Fibroblast of upper back skin (primary cell): ENCODE measurements around the gene SIRT4.
"Not testable (repeated sequence)": the region's sequence is repeated elsewhere in the genome, so short reads cannot be mapped to it uniquely, and the experiment has no call there.

ENCODE experiments used
- DNase-seq: peaks from one replicate; pipeline ENCODE4 v3.0.0-alpha.2; 2013

The SIRT4 gene

DNA sequence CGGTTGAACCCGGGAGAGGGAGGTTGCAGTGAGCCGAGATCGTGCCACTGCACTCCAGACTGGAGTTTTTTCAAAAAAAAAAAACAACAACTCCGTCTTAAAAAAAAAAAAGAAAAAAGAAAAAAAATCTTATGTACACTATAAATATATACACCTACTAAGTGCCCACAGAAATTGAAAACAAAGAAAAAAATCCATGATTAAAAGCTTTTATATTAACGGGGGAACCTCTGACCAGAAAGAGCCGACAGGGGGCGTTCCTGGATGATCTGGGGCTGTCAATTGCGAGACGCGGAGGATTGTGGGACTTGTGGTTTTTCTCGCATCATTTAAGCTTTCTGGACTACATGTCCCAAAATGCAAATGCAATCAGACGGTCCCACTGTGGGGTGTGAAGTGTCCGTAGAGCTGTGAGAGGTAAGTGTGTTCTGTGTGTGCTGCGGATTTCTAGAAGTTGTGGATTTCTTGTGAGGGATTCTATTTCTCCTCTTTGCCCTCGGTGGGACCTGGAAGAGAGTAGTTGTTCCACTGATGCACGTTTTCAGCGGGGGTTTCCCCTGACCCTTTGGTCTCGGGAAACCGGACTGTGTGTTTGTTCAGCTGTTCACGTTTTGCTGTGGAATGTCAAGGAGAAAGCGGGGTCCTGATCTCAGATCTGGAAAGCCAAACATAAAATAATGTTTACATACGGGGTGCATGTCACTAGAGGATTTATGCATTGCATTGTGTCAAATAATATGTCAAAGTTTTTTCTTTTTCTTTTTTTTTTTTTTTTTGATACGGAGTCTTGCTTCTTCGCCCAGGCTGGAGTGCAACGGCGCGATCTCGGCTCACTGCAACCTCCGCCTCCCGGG lies at the start of gene SIRT4:
SIRT4 (plus strand) TSS at position 360 of the 854 bp plus-strand sequence. CDS start 1,241 bp downstream, outside the sequence.
- DNase-seq: peak; percentile 94

DNA sequence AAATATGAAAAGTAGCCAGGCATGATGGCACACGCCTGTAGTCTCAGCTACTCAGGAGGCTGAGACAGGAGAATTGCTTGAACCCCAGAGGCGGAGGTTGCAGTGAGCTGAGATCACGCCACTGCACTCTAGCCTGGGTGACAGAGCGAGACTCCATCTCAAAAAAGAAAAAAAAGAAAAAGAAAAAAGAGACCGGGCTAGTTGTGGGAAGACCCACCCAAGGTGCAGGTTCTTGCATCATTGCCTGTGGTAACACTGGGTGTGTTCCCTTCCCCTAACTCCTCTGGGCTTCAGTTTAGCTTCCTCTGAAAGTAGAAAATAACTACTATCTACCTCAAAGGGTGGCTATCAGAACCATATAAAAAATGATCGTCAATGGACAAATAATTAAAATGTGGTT lies 48.8 kb upstream of the SIRT4 start:
- DNase-seq: not testable (repeated sequence)

GRCh38 chr12:120254809-120255208 lies 47.3 kb upstream of the SIRT4 start:
- no peak for DNase-seq

DNA sequence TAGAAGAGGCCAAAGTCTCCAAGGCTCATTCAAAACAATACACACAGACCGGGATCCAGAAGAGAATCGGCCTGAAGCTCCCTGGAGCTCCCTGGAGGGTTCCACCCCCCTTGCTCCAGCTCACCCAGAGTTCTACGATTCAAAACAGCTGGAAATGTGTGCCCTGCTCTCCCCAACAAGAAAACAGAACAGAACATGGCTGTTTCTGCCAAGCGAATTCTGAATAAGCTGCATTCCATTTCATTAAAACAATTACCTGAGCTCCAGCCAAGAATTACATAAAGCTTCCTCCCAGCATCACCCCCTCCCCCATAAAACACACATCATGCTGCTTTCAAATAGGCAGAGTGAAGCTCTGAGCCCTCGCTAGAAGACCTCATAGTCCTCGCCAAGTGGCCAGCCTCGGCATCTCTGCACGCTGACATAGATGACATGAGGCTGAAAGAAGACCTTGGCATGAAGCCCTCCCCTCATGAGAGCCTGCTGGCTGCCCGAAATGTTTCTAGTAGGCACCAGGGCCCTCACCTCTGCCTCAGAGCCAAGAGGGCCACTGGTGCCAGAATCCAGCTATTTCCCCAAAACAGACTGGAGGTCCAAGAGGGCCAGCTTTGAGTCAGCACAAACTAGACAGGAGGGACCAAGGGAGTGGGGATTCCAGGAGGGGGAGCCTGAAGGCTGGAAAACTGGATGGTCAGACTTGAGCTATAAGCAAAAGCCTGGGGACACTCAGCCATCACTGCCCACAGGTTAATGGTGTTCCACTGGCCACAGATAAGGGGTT lies 44.9 kb upstream of the SIRT4 start:
- peak; percentile 98 for DNase-seq

- DNase-seq: no peak
Observed at GRCh38 chr12:120258323-120258896, 43.7 kb upstream of the SIRT4 start.

DNA sequence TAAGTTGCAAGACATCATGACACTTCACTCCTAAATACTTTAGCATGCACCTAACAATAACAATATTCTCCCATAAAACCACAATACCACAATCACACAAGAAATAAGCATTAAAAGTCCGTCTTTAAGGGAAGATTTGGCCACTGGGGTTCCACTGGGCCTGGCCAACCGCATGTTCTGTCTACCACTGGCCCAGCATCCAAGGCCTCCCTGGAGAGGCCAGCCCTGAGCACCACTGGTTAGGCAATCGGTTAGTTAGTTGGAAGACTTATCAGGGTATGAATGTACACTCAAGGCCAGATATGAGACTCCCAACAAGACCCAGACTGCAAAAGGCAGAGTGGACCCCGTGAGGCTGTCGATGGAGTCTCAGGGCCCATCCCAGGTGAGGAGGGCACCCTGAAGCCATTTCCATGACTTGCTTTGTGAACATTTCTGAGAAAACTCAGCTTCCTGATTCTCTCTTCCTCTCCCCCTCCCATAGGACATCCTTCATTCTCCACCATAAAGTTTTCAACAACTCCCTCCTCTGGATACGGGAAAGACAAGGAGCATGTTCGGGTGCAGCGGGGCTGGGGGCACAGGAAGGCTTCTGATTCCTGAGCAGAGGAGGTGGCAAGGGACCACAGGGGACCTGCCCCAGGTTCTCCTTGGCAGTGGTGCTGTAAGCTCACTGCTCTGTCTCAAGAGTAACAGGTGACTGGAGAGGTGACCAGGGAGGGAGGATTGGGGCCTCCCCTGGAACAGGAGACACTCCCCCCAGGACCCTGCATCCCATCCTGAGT lies 42.5 kb upstream of the SIRT4 start:
- peak; percentile 64 for DNase-seq

DNA sequence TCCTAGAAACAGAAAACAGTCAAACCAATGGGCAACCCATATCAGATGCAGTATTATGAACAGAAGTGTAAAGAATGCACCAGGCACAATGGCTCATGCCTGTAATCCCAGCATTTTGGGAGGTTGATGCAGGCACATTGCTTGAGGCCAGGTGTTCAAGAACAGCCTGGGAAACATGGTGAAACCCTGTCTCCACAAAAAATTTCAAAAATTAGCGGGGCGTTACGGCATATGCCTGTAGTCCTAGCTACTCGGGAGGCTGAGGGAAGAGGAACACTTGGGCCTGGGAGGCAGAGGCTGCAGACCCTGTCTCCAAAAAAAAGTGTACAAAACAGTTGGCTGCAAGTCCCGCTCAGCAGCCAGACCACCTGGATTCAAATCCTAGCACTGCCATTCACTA lies 41.5 kb upstream of the SIRT4 start:
- no peak for DNase-seq

DNA sequence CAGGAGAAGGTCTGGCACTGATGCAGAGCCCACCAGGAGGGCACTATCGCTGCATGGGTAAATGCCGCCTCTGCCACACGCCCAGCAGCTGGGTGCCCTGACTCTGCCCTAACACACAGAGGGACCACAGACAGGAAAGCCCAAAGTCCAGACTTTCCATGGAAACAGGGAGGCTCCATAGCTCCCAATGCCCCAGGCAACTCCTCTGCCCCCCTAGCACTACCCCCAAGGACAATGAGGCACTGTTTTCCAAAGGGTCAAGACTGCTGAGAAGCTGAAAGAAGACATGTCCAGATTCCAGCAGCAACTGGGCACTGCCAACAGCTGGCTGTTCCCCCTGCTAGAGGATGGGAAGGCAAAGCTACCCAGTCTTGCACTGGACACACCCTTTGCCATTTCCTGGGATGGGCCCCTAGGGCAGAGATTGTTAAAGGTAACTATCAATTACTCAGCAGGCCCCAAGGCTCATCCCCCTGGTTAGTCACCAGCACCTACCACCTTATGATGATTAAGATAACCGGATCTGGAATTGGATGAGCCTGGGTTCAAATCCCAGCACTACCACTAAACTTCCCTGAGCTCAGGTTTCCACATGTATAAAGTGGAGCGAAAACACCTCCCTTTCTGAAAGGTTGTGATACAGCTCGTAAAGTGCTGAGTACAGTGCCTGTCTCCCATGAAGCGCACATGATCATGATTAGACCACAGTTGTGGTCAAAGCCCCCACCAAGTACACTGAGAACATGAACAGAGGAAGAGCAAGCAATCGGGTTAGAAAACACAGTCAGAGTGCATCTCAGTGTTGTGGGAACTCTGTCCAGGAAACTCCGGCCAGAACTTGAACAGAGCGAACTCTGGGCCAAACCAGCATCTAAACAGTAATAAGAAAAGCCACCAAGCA lies 39.9 kb upstream of the SIRT4 start:
- DNase-seq: no peak

GRCh38 chr12:120262852-120263747 lies 39.0 kb upstream of the SIRT4 start:
- no peak for DNase-seq

- DNase-seq: no peak
Observed at GRCh38 chr12:120263748-120264085, 38.4 kb upstream of the SIRT4 start.

DNA sequence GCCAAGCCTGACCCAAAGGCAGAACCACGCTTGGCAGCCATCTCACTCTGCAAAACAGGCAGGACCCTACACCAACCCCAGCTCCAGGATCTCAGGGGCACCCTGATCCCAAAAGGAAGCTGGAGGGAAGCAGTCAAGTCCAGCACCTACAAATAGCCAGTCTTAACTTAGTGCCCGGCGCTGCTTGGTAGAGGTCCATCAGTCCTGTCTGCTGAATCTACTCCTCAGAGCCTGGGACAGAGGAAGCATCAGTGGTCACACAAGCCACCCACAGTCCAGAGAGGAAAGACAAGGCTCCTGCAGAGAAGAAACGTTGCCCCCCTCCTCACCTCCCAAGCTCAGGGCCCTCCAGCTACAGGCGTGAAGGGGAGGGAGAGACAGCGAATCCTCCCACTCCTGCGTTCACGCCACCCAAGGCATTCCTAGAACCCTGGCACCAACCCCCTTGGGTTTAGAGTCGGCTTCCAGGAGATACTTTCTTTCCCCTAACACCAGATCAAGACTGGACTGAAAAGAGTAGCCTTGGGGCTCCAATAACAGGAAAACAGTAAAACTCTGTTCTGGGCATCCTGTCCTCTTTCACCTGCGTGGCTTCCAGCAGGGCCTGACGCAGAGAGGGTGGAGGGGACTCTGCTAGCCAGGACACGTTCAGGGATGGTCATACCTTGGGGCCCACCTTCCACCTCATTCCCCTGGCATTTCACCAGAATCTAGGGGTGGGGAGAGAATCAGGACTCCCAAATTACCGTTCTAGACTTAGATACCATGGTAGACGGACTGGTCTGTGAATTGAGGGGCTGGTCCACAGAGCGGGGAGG lies 37.8 kb upstream of the SIRT4 start:
- no peak for DNase-seq

DNA sequence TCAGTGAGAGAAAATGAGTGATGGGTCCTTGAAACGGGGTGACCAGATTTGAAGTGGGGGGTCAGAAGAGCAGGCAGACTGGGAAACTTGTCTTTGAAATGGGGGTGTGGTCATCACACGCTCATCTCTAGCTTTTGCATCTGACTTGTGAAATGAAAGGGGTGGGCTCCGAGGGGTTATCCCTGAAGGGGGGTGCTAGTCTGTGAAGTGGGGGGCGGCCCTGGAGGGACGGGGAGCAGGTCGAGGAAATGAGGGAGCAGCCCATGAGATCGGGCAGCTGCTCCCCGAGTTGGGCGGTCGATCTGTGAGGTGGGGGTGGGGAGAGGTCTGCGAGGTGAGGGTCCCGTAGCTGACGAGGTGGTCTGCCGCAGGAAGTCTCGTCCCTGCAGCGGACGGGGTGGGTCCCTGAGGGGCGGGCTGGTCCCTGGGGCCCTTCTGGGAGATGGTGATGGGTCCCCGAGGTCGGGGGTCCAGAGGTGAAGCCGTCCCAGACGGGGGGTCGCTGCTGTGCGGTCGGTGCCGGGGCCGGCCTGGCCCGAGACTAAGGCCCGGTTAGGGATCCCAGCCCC lies 37.1 kb upstream of the SIRT4 start:
- DNase-seq: no peak

DNA sequence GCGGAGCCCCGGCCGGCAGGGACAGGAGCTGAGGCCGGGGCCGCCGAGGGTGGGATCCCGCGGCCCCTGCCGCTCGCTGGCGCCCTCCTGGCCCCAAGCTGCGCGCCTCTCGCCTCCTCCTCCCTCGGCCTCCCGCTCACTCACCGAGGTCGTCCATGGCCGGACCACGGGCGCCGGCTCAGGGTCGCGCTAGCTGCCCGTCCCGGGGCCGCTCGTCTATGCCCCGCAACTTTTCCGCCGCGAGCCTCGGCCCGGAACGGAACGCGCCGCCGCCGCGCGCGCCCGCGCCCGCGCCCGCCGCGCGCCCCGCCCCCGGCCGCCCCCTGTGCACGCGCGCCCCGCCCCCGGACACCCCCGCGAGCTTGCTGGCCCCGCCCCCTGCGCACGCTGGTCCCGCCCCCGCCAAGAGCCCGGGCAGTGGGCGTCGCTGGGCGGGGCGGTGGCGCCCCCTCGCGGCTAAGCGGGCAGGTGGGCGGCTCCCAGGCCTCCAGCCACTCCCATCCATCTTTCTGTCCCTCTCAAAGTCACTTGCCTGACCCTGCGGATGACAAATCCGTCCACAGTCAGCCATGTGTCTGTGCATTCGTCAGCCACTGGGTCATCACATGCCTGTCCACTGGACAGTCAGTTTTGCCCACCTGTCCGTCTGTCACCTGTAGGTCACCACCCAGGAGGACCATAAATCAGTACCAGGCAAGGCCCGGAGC lies 36.5 kb upstream of the SIRT4 start, which contains the start of gene PXN:
PXN (minus strand) TSS at position 258 of the 707 bp plus-strand sequence; CDS start at position 157, 101 bp downstream.
- DNase-seq: peak; percentile 77

DNA sequence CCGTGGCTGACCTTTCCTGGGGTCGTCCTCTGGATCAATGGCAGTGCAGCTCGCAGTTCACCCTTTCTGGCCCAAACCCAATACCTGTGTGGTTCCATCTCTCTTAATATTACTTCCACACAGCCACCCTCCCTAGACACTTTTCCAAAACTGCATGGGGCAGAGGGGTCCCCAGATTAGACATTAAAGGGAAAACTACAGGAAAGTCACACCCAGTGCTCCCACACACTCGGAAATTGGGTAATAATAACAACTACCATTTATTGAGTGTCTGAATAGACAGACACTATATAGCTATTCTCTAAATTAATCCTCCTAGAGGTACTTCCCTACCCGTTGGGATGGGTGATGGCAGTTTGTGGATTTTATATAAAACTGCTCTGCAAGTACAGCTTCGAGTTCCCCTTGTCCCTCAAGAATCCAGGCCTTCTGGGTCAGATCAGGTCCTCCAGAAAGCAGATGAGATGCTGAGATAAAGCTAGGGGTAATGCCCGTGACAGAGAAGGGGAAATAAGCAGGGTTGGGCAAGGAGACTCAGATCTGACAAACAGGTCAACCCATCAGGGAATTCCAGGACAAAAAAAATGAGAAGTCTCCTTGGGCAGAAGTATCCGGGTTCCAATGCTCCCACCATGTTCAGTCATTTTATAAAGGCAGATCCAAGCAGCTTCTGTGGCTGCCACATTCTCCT lies 35.8 kb upstream of the SIRT4 start:
- no peak for DNase-seq

DNA sequence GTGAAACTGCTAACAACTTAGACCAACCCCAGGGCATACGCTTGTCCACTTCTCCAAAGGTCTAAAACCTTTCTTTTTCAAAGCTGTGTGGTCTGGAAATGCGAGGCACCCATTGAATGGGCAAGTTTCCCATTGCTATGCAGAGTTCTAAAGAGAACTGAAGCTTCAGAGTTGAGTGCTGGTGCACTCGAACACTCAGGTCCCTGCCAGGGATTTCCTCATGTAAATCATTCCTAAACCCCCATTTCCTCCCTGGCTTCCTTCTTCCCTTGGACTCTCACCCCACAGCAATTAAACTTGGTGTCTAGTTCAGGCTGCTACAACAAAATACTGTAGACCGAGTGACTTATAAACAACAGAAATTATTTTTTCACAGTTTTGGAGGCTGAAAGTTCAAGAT lies 34.4 kb upstream of the SIRT4 start:
- no peak for DNase-seq

GRCh38 chr12:120276734-120277133 lies 25.4 kb upstream of the SIRT4 start:
- DNase-seq: peak; percentile 66

- no peak for DNase-seq
Observed at GRCh38 chr12:120278137-120279069, 23.7 kb upstream of the SIRT4 start.
